Esophagus muscularis mucosa (tissue), 4 donors: Measurements from ENCODE around the gene PIK3IP1.

Experiments used
- CTCF ChIP-seq, 3 experiments: fragments of 200-600 bp in 2 of 3; fragments of 450-650 bp in 1 of 3; sonication (generic) in 2 of 3; IDR thresholded peaks; one replicate each; pipeline ENCODE4 v1.5.1; 2017 to 2019; ENCODE audit warnings: antibody characterized with exemption in 3 of 3, mild to moderate bottlenecking in 2 of 3, moderate library complexity in 1 of 3
- EP300 ChIP-seq: sonication (generic); formaldehyde crosslinking; IDR thresholded peaks from one replicate; pipeline ENCODE4 v1.6.1; 2017; ENCODE audit warnings: antibody characterized with exemption
- POLR2A ChIP-seq: fragments of 450-650 bp; IDR thresholded peaks from one replicate; pipeline ENCODE4 v1.6.1; 2017; ENCODE audit warnings: antibody characterized with exemption, moderate library complexity, mild to moderate bottlenecking, low read depth

GRCh38 chr22:31287818-31288495, 4.3 kb downstream of the PIK3IP1 start:
- no peak for TF ChIP-seq POLR2A
- no peak for TF ChIP-seq CTCF (IDR thresholded peaks at IDR 0.05)
- TF ChIP-seq EP300, result no peak
